Thyroid gland (tissue), 4 donors: ENCODE data around the gene FBXL17. TPM values are rescaled to one million over a fixed set of nuclear protein-coding genes. Genes with fewer than 3 reads are reported as not detected.

ENCODE experiments used
- DNase-seq, 2 donors: peaks; one replicate each; pipeline ENCODE4 v3.0.0-alpha.2; 2019
- H3K27ac ChIP-seq, 3 donors: fragments of 200-600 bp; sonication (generic); 1 replicate in 2 of 3; 2 replicates in 1 of 3; pipeline ENCODE4 v1.5.1; 2016 to 2019; ENCODE audit warnings: mild to moderate bottlenecking in 1 of 3, moderate library complexity in 1 of 3
- H3K27me3 ChIP-seq: fragments of 200-600 bp; sonication (generic); one replicate; pipeline ENCODE4 v1.5.1; 2019
- H3K36me3 ChIP-seq, 2 donors: fragments of 200-600 bp; sonication (generic); one replicate each; pipeline ENCODE4 v1.5.1; 2016 to 2019
- H3K4me1 ChIP-seq, 2 donors: fragments of 200-600 bp; sonication (generic); one replicate each; pipeline ENCODE4 v1.5.1; 2017 to 2019
- H3K4me3 ChIP-seq, 3 donors: fragments of 200-600 bp; sonication (generic); replicated peaks in 1 of 3; 1 replicate in 2 of 3; 2 replicates in 1 of 3; pipeline ENCODE4 v1.5.1; 2016; ENCODE audit warnings: mild to moderate bottlenecking in 1 of 3
- H3K9me3 ChIP-seq: fragments of 200-600 bp; sonication (generic); one replicate; pipeline ENCODE4 v1.5.1; 2017
- CTCF ChIP-seq, 6 experiments: fragments of 200-600 bp in 3 of 6; fragments of 450-650 bp in 3 of 6; sonication (generic) in 3 of 6; IDR thresholded peaks; one replicate each; pipeline ENCODE4 v1.5.1; 2016 to 2019; ENCODE audit warnings: antibody characterized with exemption in 6 of 6, mild to moderate bottlenecking in 2 of 6, inconsistent platforms in 1 of 6, moderate library complexity in 1 of 6
- POLR2A ChIP-seq, 2 donors: fragments of 450-650 bp; IDR thresholded peaks; one replicate each; pipeline ENCODE4 v1.6.1; 2017; ENCODE audit warnings: antibody characterized with exemption in 2 of 2, mild to moderate bottlenecking in 2 of 2, moderate library complexity in 1 of 2
- WGBS, 2 donors: methylation state at CpG; one replicate each; pipeline ENCODE4 v1.1.5; 2017; 5-methylcytosine and 5-hydroxymethylcytosine counted together
- intact Hi-C: fragments of 100-400 bp; cut with DNase I; formaldehyde crosslinking; loops from one replicate; pipeline ENCODE4 v1.15.1; 2023
- total RNA-seq, 4 donors: library from RNA; depleted of rRNA; stranded (reverse); fragments of >200 nt; gene quantifications; one replicate each; pipeline ENCODE4 v1.2.3, GENCODE V29; 2016

FBXL17 gene
- total RNA-seq, 4 donors from 2014 or later: 37.6 to 77.7 (median 55.6) TPM

- no peak overlapping the region for H3K4me3 ChIP-seq
- no peaks in the 10 kb centered on the region for H3K4me1 ChIP-seq
- TF ChIP-seq CTCF (IDR thresholded peaks at IDR 0.05) (no peak), POLR2A (IDR thresholded peaks at IDR 0.05) (no peak)
- no peak for DNase-seq
- no peak overlapping the region for H3K27ac ChIP-seq
- no peaks in the 10 kb centered on the region for H3K36me3 ChIP-seq
- no peaks in the 10 kb centered on the region for H3K9me3 ChIP-seq
- intact Hi-C loops: no loop called here
- WGBS, 2 donors: 76 to 81% methylated on average over 4 of the region's 4 CpGs
- no peaks in the 10 kb centered on the region for H3K27me3 ChIP-seq
These were observed 384.4 kb downstream of the FBXL17 start for GRCh38 chr5:107997338-107997980.

GRCh38 chr5:107993341-107993740 is 388.6 kb downstream of the FBXL17 start:
- 96 to 98% methylated on average over 2 of the region's 2 CpGs for WGBS, 2 donors
- no peak for DNase-seq
- no peaks in the 10 kb centered on the region for H3K4me1 ChIP-seq
- H3K36me3 ChIP-seq: no peaks in the 10 kb centered on the region
- no peak overlapping the region for H3K4me3 ChIP-seq
- H3K27ac ChIP-seq: no peak overlapping the region
- TF ChIP-seq CTCF (IDR thresholded peaks at IDR 0.05) (no peak), POLR2A (IDR thresholded peaks at IDR 0.05) (no peak)
- intact Hi-C loops: no loop called here
- H3K27me3 ChIP-seq: no peaks in the 10 kb centered on the region
- H3K9me3 ChIP-seq: no peaks in the 10 kb centered on the region

GRCh38 chr5:107990881-107991810 is 390.8 kb downstream of the FBXL17 start:
- Histone ChIP-seq H3K27ac (no peak overlapping the region), H3K4me1 (no peaks in the 10 kb centered on the region), H3K9me3 (no peaks in the 10 kb centered on the region), H3K27me3 (no peaks in the 10 kb centered on the region), H3K36me3 (no peaks in the 10 kb centered on the region), H3K4me3 (no peak overlapping the region)
- WGBS, 2 donors: 91 to 92% methylated on average over 7 of the region's 7 CpGs
- intact Hi-C loops: no loop called here
- no peak for DNase-seq
- TF ChIP-seq POLR2A (IDR thresholded peaks at IDR 0.05) (no peak), CTCF (IDR thresholded peaks at IDR 0.05) (no peak)

- Histone ChIP-seq H3K4me1 (peaks cover 9 to 10% of the 10 kb centered on the region in 2 donors), H3K27me3 (no peaks in the 10 kb centered on the region), H3K36me3 (no peaks in the 10 kb centered on the region), H3K4me3 (no peak overlapping the region), H3K27ac (no peak overlapping the region), H3K9me3 (no peaks in the 10 kb centered on the region)
- intact Hi-C loops: no loop called here
- TF ChIP-seq POLR2A (IDR thresholded peaks at IDR 0.05): no peak
- TF ChIP-seq CTCF (IDR thresholded peaks at IDR 0.05): no peak
- peak; percentile 88 to 92 for DNase-seq
These were observed 396.8 kb downstream of the FBXL17 start for GRCh38 chr5:107985144-107985543.
